NCI-H82 (cell line): ENCODE measurements around the gene PTPRD.

Source experiments
- DNase-seq: peaks from one replicate; lab custom pipeline; 2025; lab: John Stamatoyannopoulos, UW

Gene PTPRD

GRCh38 chr9:9893837-9894236, 719.0 kb downstream of the PTPRD start:
- DNase-seq = no peak

DNA sequence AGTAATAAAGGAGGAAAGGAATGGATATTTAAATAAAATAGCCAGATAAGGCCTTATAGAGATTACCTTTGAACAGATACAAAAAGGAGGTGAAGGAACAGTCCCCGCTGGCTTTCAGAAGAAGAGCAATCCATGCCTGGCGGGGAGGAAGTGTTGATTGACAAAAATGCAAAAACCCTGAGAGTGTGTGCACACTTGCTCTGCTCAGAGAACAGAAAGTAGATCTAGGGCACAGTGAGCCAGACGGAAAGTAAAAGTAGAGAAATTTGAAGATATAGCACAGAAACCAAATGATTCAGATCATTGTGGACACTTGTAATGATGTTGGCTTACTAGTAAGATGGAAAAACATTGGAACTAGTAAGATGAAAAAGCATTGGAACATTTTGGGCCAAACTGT, 720.6 kb downstream of the PTPRD start:
- DNase-seq = no peak

GRCh38 chr9:9881692-9882091, 731.1 kb downstream of the PTPRD start:
- no peak for DNase-seq

DNA sequence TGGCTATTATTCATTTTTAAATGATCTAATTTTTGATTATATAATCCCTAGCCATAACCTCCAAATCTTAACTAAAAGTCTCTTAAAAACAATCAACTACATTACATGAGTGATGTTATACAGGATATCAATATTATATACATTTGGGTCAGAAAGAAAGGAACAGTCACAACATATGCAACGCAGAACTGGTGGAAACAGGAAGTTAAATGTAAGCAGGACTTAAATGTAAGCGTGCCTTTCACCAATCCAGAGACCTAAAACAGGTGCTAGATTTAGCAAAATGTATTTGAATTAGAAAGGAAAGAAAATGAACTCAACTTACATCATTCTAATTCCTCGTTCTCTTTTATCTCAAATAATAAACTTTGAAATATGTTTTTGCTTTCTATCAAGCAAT, 738.5 kb downstream of the PTPRD start:
- no peak for DNase-seq

GRCh38 chr9:9862235-9862810, 750.5 kb downstream of the PTPRD start:
- no peak for DNase-seq

DNA sequence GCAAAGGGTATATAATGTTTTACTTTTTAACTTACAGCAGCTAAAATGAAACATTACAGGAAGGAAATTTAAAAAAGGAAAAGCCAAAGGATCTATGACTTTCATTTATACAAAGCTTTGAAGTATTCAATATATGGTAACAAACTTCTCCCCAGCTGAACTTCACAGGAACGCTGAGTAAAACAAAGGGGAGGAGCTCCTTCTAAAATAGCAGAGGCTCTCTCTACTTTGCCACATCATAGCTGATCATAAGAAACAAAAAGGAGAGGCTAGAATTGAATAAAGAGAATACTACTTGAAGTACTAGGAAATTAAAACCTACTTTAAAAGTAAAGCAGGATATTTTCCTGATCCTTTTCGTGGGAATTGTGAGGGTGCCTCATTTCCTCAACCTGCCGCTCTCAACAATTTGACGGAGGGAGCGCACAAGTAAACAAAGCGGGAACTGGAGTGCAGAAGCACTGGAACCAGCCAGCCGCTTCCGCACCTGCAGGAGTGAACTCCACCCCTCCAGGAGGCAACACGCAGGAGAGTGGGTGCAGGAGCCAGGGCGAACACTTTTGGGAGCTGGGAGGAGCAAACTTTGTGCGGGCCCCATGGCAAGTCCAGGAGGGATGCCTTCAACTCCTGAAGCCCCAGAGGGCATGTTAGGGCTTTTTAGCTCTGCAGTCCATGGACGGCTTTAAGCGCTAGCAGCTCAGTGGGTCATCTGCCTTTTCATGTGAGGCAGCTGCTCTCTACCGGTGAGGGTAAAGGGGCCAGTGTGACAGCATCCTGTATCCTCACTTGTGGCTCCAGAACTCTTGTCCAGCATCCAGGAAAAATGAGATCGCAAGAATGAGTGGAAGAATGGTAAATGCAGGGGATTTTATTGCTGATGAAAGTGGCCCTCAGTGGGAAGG, 757.4 kb downstream of the PTPRD start:
- DNase-seq = no peak

GRCh38 chr9:9847750-9848149, 765.1 kb downstream of the PTPRD start:
- no peak for DNase-seq

DNA sequence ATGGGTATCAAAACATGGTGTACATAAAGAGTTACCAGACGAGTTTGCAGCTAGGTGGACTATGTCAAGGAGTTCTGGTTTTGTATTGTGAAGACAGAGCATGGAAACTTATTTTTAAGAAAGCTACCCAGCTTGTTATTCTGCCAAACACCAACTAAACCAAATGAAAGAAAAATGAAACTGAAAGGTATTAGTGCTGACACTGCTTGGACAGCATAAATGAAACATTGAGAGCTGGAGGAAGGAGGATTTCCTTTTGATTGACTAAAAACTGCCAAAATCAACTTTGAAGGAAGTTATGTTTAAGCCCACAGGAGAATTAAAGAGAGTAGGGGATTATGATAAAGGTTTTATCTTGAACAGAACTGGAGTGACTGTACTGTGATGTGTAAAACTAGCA, 766.2 kb downstream of the PTPRD start:
- no peak for DNase-seq

GRCh38 chr9:9820436-9820835, 792.4 kb downstream of the PTPRD start:
- no peak for DNase-seq

DNA sequence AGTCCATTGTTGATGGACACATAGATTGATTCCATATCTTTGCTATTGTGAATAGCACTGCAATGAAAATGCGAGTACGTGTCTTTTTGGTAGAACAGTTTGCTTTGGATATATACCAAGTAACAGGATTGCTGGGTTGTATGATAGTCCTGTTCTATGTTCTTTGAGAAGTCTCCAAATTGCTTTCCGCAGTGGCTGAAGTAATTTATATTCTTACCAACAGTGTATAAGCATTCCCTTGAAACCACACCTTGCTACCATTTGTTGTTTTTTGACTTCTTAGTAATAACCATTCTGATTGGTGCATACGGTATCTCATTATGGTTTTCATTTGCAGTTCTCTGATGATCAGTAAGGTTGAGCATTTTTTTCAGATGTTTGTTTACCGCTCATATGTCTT, 792.9 kb downstream of the PTPRD start:
- DNase-seq = no peak

DNA sequence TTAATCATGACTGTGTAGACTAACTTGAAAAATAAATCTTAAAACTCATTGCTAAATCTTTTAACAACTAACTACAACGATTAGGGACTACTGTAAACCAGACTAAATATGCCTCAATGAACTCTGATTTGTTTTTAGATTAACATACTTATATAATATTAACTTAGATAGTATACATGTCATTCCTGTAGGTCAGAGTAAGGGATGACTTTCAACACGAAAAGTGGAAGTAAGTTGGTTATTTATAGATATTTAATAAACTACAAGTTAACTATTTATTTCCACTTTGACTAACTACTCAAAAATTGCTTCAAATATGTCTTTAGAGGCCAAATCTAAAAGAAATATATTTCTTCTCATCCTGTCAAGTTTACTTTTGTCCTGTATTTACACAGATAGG, 795.6 kb downstream of the PTPRD start:
- DNase-seq = no peak

DNA sequence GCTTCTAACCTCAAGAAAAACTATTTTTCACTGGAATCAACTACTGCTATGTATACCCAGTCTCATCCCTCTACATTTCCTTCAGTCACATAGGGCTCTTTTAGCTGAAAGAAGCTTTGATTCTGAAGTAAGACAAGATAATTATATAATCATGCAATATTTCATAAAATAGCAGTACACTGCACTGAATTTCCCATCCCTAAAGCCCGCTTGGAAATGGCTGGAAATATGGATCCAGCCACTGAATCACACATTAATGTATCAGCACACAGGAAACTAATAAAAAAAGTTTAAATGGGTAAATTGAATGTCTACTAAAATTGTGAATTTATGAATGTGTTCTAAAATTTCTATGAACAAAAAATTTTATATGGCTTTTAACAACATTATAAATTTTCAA, 808.7 kb downstream of the PTPRD start:
- no peak for DNase-seq

DNA sequence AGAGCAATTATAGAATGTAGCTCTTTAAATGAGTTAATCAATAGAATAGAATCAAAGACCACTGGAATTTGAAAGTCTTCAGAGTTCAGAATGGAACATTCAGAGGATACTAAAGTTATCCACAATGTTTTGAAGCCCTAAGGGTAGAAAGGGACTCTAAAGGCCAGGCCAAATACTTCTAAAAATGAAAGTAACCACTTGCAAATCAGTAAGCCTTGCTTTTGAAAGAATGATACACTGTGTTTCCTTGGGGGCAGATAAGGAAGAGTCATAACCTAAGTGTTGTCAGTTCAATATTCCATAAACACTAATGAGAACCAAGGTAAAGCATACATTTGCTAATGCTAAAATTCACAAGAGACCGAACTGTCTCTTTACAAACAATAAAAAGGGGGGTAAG, 813.5 kb downstream of the PTPRD start:
- no peak for DNase-seq

DNA sequence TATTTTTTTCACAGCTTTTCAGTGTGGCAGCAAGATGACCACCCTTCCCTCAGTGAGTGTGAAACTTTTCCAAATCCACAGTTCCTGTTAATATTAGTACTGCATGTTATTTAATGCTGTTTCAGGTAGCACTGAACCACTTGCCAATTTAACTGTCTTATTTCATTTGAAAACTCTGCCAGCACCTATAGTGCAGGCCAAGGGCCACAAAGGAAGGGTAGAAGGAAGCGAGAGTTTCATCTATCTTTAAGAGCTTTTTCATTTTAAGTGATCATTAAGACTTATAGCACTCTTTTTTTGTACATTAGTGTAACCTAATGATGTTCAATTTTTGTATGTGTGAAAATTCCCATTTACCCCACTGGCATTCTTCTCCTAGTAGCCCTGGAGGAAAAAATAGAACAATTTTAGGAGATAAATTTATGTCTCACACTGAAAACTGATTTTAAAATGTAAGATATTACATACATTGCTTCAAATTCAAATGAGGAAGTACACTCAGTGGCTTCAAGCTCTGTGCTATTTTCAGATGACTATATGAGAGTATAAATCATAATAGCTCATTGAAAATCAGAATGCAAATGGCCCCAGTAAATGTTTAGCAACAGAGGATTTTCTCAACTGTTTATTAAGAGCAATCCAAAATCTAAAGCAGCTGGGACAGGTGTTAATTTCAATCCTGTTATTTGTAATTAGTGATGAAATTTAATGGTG, 820.5 kb downstream of the PTPRD start:
- no peak for DNase-seq

- DNase-seq = peak; percentile 22
These were observed 821.2 kb downstream of the PTPRD start for GRCh38 chr9:9791611-9792010.

DNA sequence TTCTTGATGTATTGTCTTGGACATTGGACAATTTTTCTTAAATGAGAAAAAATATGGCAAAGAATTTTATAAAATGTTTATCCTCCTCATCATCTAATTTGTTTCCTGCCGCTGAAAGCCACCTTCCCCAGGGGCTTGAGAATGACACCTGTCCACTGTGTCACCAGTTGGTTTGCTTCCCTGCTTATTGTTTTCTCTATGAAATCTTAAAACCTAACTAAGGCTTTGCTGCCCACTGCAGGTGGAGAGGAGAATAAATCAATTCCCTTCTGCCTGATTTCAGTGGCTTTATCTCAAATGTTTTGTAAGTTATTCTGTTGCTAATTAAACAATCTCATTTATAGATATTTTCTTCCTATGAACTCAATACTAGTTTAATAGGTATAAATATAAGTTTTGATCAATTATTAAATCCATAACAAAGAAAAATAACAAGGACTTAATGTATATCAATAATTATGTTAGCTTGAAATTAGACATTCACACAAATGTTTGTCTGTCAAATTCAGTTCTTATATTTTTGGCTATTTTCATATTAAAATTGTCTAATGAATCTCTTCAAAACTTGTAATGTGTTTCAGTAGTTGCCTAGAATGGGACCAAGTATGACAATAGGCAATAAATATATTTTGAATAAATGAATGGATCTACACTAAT, 822.5 kb downstream of the PTPRD start:
- peak; percentile 78 for DNase-seq

DNA sequence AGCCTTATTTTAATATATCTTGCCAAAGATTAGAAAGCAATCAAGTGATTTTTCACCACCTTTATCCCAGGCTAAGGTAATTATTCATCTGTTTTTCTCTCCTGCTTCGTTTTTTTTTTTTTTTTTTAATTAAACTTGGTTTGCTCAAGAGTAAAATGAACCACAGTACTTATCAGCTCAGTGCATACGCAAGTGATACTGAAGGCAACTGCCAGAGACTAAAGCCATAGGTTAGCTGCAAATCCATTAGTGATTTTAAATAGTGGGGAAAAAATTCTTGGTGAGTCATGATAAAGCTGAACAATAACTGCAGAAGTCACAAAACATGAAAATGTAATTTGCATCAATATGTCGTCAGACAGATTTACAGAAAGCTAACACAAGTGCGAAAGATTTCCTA, 829.1 kb downstream of the PTPRD start:
- no peak for DNase-seq

- no peak for DNase-seq
These were observed 829.6 kb downstream of the PTPRD start for GRCh38 chr9:9783211-9783610.

DNA sequence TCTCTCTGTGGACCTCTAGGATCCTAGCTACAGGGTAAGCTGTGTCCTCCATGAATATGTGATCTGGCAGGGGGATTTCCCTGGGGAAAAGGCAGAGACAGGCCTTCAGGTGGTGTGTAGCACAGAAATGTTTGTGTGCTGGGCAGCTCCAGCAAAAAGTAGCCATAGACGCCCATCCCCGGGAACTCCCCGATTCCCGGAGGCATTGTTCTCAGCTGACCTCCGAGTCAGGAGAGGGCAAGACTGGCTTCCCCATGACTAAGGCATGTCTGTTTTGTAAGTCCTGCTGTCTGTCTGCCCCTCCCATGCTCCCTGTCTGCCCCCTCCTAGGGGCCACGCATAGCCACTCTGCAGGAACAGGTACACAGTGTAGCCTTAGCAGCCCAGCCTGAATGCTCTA, 834.5 kb downstream of the PTPRD start:
- no peak for DNase-seq

GRCh38 chr9:9774471-9774870, 838.3 kb downstream of the PTPRD start:
- DNase-seq = no peak

- DNase-seq = no peak
These were observed 841.5 kb downstream of the PTPRD start for GRCh38 chr9:9771314-9771713.

DNA sequence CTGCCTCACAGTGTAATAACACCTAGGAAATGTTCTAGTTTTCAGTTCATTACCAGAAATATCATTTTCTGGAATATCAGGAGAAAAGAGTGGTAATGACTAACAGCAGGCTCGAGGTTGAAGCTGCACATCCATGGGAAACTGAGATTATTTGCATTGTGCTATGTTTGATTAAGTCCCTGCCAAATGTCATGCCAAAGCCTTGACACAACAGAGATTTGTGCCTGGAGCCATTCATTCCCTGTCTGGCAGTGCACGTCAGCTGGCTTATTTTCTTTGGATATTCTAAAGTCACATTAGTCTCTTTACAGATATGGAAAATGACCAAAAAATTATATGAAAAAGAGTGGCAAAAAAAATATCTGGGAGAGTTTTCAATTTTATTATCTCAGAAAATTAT, 848.0 kb downstream of the PTPRD start:
- no peak for DNase-seq

GRCh38 chr9:9754186-9754585, 858.6 kb downstream of the PTPRD start:
- DNase-seq = no peak
